NCI-H345 treated with DMSO at 0.1 percent for 48 hours (cell line): ENCODE results near the gene CBX4.
A peak's percentile ranks its signal among the peaks of the same experiment; 100 is the strongest.

ENCODE experiments used
- DNase-seq: peaks from one replicate; lab custom pipeline; 2025; ENCODE audit not compliant: unreplicated experiment; lab: John Stamatoyannopoulos, UW

The CBX4 gene

GRCh38 chr17:79839356-79840268 lies at the start of gene CBX4:
CBX4 (minus strand) TSS chr17:79839440; CDS start chr17:79839251, 189 bp downstream.
- peak; percentile 94 for DNase-seq

GRCh38 chr17:79888009-79888540 lies 48.8 kb upstream of the CBX4 start:
- no peak for DNase-seq

GRCh38 chr17:79887451-79887991 lies 48.3 kb upstream of the CBX4 start:
- no peak for DNase-seq

- no peak for DNase-seq
These were observed 44.0 kb upstream of the CBX4 start for GRCh38 chr17:79883202-79883601.

- DNase-seq = no peak
These were observed 39.2 kb upstream of the CBX4 start for GRCh38 chr17:79878329-79878947.

- DNase-seq = no peak
These were observed 37.8 kb upstream of the CBX4 start for GRCh38 chr17:79877041-79877440.

- no peak for DNase-seq
These were observed 36.3 kb upstream of the CBX4 start for GRCh38 chr17:79875511-79875910.

- no peak for DNase-seq
These were observed 35.2 kb upstream of the CBX4 start for GRCh38 chr17:79874329-79874981.

GRCh38 chr17:79873583-79873982 lies 34.3 kb upstream of the CBX4 start:
- no peak for DNase-seq

- DNase-seq = no peak
These were observed 33.5 kb upstream of the CBX4 start for GRCh38 chr17:79872762-79873161.

- no peak for DNase-seq
These were observed 31.9 kb upstream of the CBX4 start for GRCh38 chr17:79871131-79871530.

- no peak for DNase-seq
These were observed 31.3 kb upstream of the CBX4 start for GRCh38 chr17:79870540-79870939.

- no peak for DNase-seq
These were observed 27.7 kb upstream of the CBX4 start for GRCh38 chr17:79866791-79867518.

GRCh38 chr17:79865351-79866210 lies 26.3 kb upstream of the CBX4 start:
- DNase-seq = no peak

- DNase-seq = no peak
These were observed 25.5 kb upstream of the CBX4 start for GRCh38 chr17:79864617-79865250.

- DNase-seq = no peak
These were observed 24.9 kb upstream of the CBX4 start for GRCh38 chr17:79864147-79864546.

GRCh38 chr17:79862771-79863440 lies 23.7 kb upstream of the CBX4 start:
- DNase-seq = no peak

- DNase-seq = no peak
These were observed 23.0 kb upstream of the CBX4 start for GRCh38 chr17:79862238-79862637.
